ENCODE data around the gene CROCC. TPM values are rescaled to one million over a fixed set of nuclear protein-coding genes. Genes with fewer than 3 reads are reported as not detected.

CROCC gene
- total and polyA plus RNA-seq, 9 of the 15 experiments (the other 6 are each of a cell fraction or from before 2014, with no cell fraction given), result 0.17 to 15.4 (median 7.6) TPM

DNA sequence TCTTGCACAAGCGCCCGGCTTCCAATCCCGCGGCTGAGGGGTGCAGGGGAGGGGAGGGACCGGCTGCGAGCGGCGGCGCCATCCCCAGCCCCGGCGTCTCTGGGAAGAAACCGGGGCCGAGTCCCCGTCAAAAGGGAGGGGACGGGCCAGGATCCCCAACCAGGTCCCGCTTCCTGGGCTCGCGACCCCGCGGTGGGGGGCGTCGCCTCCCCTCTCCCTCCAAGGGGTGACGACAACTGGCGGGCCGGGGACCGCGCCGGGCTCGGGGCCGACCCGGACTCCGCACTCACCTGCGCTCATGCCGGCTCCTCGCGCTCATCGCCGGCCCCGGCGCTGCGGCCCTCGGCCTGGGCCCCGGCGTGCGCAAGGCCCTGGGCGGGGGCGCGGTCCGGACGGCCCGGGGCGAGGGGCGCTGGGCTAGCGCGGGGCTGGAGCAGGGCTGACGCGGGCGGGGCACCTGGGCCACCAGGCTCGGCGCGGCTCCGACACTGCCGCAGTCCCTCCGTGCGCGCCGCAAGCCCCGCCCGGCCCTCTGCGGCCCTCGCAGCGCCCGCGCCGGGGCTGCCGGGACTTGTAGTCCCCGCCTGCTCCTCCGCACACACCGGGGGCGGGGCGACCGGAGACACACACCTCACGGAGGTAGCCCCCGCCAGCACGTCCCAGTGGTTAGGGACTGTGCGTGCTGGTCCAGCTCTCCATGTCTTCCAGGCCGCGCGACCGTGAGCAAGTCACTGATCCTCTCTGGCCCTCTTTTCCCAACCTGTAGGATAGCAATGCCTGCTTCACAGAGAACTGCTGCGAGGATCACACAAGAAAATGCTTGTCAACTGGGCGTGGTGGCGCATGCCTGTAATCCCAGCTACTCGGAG lies 89.9 kb downstream of the CROCC start, which contains the start of gene ATP13A2 (continued):
- TF ChIP-seq ZNF583 (CRISPR knock-in tag; IDR thresholded peaks at IDR 0.05), result 0 out of 2 replicates have a peak, but pooled peaks have one; percentile 13
- TF ChIP-seq, protein P1, sequence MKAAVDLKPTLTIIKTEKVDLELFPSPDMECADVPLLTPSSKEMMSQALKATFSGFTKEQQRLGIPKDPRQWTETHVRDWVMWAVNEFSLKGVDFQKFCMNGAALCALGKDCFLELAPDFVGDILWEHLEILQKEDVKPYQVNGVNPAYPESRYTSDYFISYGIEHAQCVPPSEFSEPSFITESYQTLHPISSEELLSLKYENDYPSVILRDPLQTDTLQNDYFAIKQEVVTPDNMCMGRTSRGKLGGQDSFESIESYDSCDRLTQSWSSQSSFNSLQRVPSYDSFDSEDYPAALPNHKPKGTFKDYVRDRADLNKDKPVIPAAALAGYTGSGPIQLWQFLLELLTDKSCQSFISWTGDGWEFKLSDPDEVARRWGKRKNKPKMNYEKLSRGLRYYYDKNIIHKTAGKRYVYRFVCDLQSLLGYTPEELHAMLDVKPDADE (conservative IDR thresholded peaks at IDR 0.05; ENCODE audit: control insufficient read depth, low read depth, low read length), result peak; percentile 97
- TF ChIP-seq, protein P2, sequence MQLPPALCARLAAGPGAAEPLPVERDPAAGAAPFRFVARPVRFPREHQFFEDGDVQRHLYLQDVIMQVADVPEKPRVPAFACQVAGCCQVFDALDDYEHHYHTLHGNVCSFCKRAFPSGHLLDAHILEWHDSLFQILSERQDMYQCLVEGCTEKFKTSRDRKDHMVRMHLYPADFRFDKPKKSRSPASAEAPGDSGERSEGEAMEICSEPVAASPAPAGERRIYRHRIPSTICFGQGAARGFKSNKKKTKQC (CRISPR knock-in tag; IDR thresholded peaks at IDR 0.05), result peak; percentile 74; the same call in 1 of the 2 replicates
- peak; percentile 72 for TF ChIP-seq ZFX (CRISPR knock-in tag; IDR thresholded peaks at IDR 0.05)
- no peak for TF ChIP-seq ZSCAN32 (CRISPR knock-in tag; IDR thresholded peaks at IDR 0.05)
- TF ChIP-seq, protein P3, sequence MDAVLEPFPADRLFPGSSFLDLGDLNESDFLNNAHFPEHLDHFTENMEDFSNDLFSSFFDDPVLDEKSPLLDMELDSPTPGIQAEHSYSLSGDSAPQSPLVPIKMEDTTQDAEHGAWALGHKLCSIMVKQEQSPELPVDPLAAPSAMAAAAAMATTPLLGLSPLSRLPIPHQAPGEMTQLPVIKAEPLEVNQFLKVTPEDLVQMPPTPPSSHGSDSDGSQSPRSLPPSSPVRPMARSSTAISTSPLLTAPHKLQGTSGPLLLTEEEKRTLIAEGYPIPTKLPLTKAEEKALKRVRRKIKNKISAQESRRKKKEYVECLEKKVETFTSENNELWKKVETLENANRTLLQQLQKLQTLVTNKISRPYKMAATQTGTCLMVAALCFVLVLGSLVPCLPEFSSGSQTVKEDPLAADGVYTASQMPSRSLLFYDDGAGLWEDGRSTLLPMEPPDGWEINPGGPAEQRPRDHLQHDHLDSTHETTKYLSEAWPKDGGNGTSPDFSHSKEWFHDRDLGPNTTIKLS (IDR thresholded peaks at IDR 0.05; ENCODE audit: borderline replicate concordance, low read depth), result peak; percentile 88
- TF ChIP-seq, protein P4, sequence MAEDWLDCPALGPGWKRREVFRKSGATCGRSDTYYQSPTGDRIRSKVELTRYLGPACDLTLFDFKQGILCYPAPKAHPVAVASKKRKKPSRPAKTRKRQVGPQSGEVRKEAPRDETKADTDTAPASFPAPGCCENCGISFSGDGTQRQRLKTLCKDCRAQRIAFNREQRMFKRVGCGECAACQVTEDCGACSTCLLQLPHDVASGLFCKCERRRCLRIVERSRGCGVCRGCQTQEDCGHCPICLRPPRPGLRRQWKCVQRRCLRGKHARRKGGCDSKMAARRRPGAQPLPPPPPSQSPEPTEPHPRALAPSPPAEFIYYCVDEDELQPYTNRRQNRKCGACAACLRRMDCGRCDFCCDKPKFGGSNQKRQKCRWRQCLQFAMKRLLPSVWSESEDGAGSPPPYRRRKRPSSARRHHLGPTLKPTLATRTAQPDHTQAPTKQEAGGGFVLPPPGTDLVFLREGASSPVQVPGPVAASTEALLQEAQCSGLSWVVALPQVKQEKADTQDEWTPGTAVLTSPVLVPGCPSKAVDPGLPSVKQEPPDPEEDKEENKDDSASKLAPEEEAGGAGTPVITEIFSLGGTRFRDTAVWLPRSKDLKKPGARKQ (CRISPR knock-in tag; IDR thresholded peaks at IDR 0.05), result no peak
- peak; percentile 85; the same call in 1 of the 2 replicates for TF ChIP-seq CTBP1 (IDR thresholded peaks at IDR 0.05; ENCODE audit: borderline replicate concordance)
- TF ChIP-seq ZFPM2 (CRISPR knock-in tag; IDR thresholded peaks at IDR 0.05), result no peak
- no peak for TF ChIP-seq HNRNPL (IDR thresholded peaks at IDR 0.05; ENCODE audit: low read depth, low read length)
- peak; percentile 24 for TF ChIP-seq RBBP5 (IDR thresholded peaks at IDR 0.05; ENCODE audit: borderline replicate concordance, insufficient read depth, low read length, poor library complexity, severe bottlenecking)
- TF ChIP-seq NR1H2 (CRISPR knock-in tag; IDR thresholded peaks at IDR 0.05), result no peak
- peak; percentile 64; the same call in 1 of the 2 replicates for TF ChIP-seq MTA3 (IDR thresholded peaks at IDR 0.05; ENCODE audit: borderline replicate concordance)
- TF ChIP-seq CXXC5 (CRISPR knock-in tag; IDR thresholded peaks at IDR 0.05), result peak; percentile 99
- peak; percentile 81 to 85 for TF ChIP-seq NRF1 (conservative IDR thresholded peaks at IDR 0.05 in 1 of 2, IDR thresholded peaks at IDR 0.05 in 1 of 2)
- TF ChIP-seq ZNF324 (CRISPR knock-in tag; IDR thresholded peaks at IDR 0.05), result no peak
- peak; percentile 16 for TF ChIP-seq PCBP1 (IDR thresholded peaks at IDR 0.05; ENCODE audit: low read depth, low read length, poor library complexity, severe bottlenecking)
- no peak for TF ChIP-seq TCF3 (CRISPR knock-in tag; IDR thresholded peaks at IDR 0.05)
